Keratinocyte (primary cell): ENCODE measurements around the gene SH3D19. TPM values are rescaled to one million over a fixed set of nuclear protein-coding genes. Genes with fewer than 3 reads are reported as not detected.

Source experiments
- DNase-seq: peaks from one replicate; pipeline ENCODE4 v3.0.0-alpha.2; 2011; ENCODE audit warnings: low read depth, missing footprints, low spot score
- FAIRE-seq: peaks from 2 replicates; lab custom pipeline; 2011; peaks lifted over from hg19 to GRCh38; lab: Jason Lieb, UNC
- H2AFZ ChIP-seq: 2 replicates; pipeline ENCODE4 v1.6.0; 2012; ENCODE audit warnings: low read length, control low read depth, inconsistent platforms; ENCODE audit not compliant: control insufficient read depth
- H3K27ac ChIP-seq: 2 replicates; pipeline ENCODE4 v1.5.1; 2011; ENCODE audit warnings: low read length; ENCODE audit not compliant: control insufficient read depth, insufficient read depth
- H3K27me3 ChIP-seq: 3 replicates; pipeline ENCODE4 v1.6.0; 2011; ENCODE audit warnings: low read length; ENCODE audit not compliant: control insufficient read depth, insufficient read depth; ENCODE audit errors: extremely low read depth
- H3K36me3 ChIP-seq, 2 experiments: 2 replicates in 1 of 2; 3 replicates in 1 of 2; pipeline ENCODE4 v1.5.1; 2011; ENCODE audit warnings: low read length in 2 of 2, mild to moderate bottlenecking in 1 of 2; ENCODE audit not compliant: control insufficient read depth in 2 of 2, insufficient read depth in 2 of 2; ENCODE audit errors: extremely low read depth in 1 of 2
- H3K4me1 ChIP-seq: 3 replicates; pipeline ENCODE4 v1.5.1; 2011; ENCODE audit warnings: low read length; ENCODE audit not compliant: control insufficient read depth, insufficient read depth; ENCODE audit errors: extremely low read depth
- H3K4me2 ChIP-seq: 3 replicates; pipeline ENCODE4 v1.6.0; 2011; ENCODE audit warnings: low read depth, low read length; ENCODE audit not compliant: control insufficient read depth, insufficient read depth; ENCODE audit errors: extremely low read depth
- H3K4me3 ChIP-seq, 3 experiments: fragments of 200-600 bp in 1 of 3; sonication (generic) in 1 of 3; 2 replicates in 2 of 3; 3 replicates in 1 of 3; pipeline ENCODE4 v1.5.1; 2011 to 2016; ENCODE audit warnings: low read length in 3 of 3, mild to moderate bottlenecking in 3 of 3, control low read depth in 2 of 3, inconsistent platforms in 1 of 3, low read depth in 1 of 3, mixed read lengths in 1 of 3, mixed run types in 1 of 3, moderate library complexity in 1 of 3; ENCODE audit not compliant: control insufficient read depth in 2 of 3, insufficient read depth in 2 of 3; ENCODE audit errors: extremely low read depth in 1 of 3
- H3K79me2 ChIP-seq: 2 replicates; pipeline ENCODE4 v1.6.0; 2012; ENCODE audit warnings: low read length; ENCODE audit not compliant: control insufficient read depth, insufficient read depth
- H3K9ac ChIP-seq: 3 replicates; pipeline ENCODE4 v1.6.0; 2011; ENCODE audit warnings: low read length; ENCODE audit not compliant: control insufficient read depth, insufficient read depth; ENCODE audit errors: extremely low read depth
- H3K9me1 ChIP-seq: 3 replicates; pipeline ENCODE4 v1.6.0; 2011; ENCODE audit warnings: low read length; ENCODE audit not compliant: control insufficient read depth, insufficient read depth; ENCODE audit errors: extremely low read depth
- H3K9me3 ChIP-seq: 2 replicates; pipeline ENCODE4 v1.5.1; 2012; ENCODE audit warnings: low read depth, low read length; ENCODE audit not compliant: control insufficient read depth
- H4K20me1 ChIP-seq: 3 replicates; pipeline ENCODE4 v1.6.0; 2011; ENCODE audit warnings: low read length; ENCODE audit not compliant: control insufficient read depth, insufficient read depth; ENCODE audit errors: extremely low read depth
- CTCF ChIP-seq, 3 experiments: IDR thresholded peaks in 1 of 3; conservative IDR thresholded peaks in 1 of 3; optimal IDR thresholded peaks in 1 of 3; 2 replicates in 2 of 3; 3 replicates in 1 of 3; pipeline versions ENCODE3 to v1.5.1; 2011; ENCODE audit warnings: low read length in 3 of 3, mild to moderate bottlenecking in 3 of 3, moderate library complexity in 2 of 3, control low read depth in 1 of 3, inconsistent platforms in 1 of 3; ENCODE audit not compliant: insufficient read depth in 2 of 3; ENCODE audit errors: extremely low read depth in 1 of 3
- EZH2 ChIP-seq: IDR thresholded peaks from one replicate; pipeline ENCODE4 v1.6.1; 2012; ENCODE audit warnings: inconsistent platforms, mild to moderate bottlenecking, low read length, moderate library complexity
- dilution Hi-C: fragments of 300-500 bp; cut with MboI; formaldehyde crosslinking; loops from one replicate; pipeline ENCODE4 v1.7.0; 2020; ENCODE audit warnings: low sequenced_read_pairs; ENCODE audit not compliant: extremely low pct_ligation_motif_present
- polyA plus RNA-seq, 5 experiments: library from polyadenylated mRNA; depleted of rRNA in 3 of 5; stranded (reverse) in 3 of 5; stranded (forward) in 1 of 5; unstranded in 1 of 5; fragments of >200 nt; gene quantifications; 1 replicate in 1 of 5; 2 replicates in 3 of 5; 3 replicates in 1 of 5; pipeline versions ENCODE4 v1.2.1 to v1.2.3, GENCODE V29; 2011 to 2012; ENCODE audit warnings: missing spikeins in 2 of 5, low read depth in 1 of 5, low replicate concordance in 1 of 5

The SH3D19 gene
- polyA plus RNA-seq, 1 donor (not counting 4 experiments of a cell fraction or from before 2014, with no cell fraction given): 24.8 TPM

- Histone ChIP-seq H3K4me3 (no peak overlapping the region), H3K36me3 (peaks cover 5 to 10% of the 10 kb centered on the region in 2 experiments), H3K9me3 (no peaks in the 10 kb centered on the region), H3K9ac (no peak overlapping the region), H4K20me1 (no peaks in the 10 kb centered on the region), H3K4me2 (no peak overlapping the region), H3K4me1 (peaks cover 2% of the 10 kb centered on the region), H3K79me2 (no peaks in the 10 kb centered on the region), H3K27me3 (no peaks in the 10 kb centered on the region), H3K27ac (no peak overlapping the region), H2AFZ (no peak overlapping the region), H3K9me1 (no peaks in the 10 kb centered on the region)
- dilution Hi-C loops: no loop called here
- TF ChIP-seq EZH2 (no peak), CTCF (optimal IDR thresholded peaks at IDR 0.05 in 1 of 3, IDR thresholded peaks at IDR 0.05 in 1 of 3, conservative IDR thresholded peaks at IDR 0.05 in 1 of 3; ENCODE audit: extremely low read depth in 1 of 3, insufficient read depth in 2 of 3, low read length in 3 of 3) (no peak)
- no peak for FAIRE-seq
- DNase-seq: no peak
Measured at GRCh38 chr4:151147000-151147399, 178.4 kb downstream of the SH3D19 start.

DNA sequence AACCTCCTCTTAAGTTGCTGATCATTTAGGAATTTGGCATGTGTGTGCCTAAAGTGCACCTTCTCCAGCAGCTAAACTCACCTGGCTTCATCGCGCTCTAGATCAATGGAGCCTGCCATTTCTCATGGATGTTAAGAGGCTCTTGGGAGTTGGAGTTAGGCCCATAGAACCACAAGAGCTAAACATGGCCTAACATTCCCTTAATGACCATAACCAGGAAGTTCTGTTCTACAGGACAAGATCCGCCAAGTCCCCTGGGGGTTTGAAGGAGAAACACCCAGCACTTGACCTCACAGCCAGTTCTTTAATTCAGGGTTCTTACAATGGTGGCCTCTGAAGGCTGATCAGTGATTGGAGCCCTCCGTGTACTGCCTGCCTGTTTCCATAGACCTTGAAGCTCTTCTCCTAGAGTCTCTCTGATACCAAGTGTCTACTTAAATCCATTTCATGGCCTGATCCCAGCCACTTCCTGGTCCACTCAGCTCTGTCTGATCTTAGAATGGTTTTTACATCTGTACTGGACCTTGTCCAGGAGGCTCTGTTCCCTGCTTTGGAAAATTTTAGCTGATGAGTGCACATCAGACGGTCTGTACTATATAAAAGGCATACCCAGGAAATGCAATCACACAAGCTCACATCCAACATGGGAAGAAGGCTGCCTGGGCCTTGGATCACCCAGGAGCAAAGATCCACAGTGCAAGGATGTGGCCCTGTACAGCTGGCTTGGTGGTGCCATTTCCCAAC, 180.9 kb downstream of the SH3D19 start:
- FAIRE-seq (no peak), DNase-seq (no peak)
- Histone ChIP-seq H3K9me1 (no peaks in the 10 kb centered on the region), H3K27me3 (no peaks in the 10 kb centered on the region), H3K27ac (no peak overlapping the region), H3K9ac (no peak overlapping the region), H4K20me1 (no peaks in the 10 kb centered on the region), H3K79me2 (no peaks in the 10 kb centered on the region), H3K4me3 (no peak overlapping the region), H3K4me1 (peaks cover 2% of the 10 kb centered on the region), H3K4me2 (no peak overlapping the region), H2AFZ (no peak overlapping the region), H3K9me3 (no peaks in the 10 kb centered on the region), H3K36me3 (peaks cover 6 to 19% of the 10 kb centered on the region in 2 experiments)
- TF ChIP-seq CTCF (optimal IDR thresholded peaks at IDR 0.05 in 1 of 3, IDR thresholded peaks at IDR 0.05 in 1 of 3, conservative IDR thresholded peaks at IDR 0.05 in 1 of 3; ENCODE audit: extremely low read depth in 1 of 3, insufficient read depth in 2 of 3, low read length in 3 of 3) (no peak), EZH2 (no peak)
- dilution Hi-C loops: no loop called here
